ENCODE measurements around the gene ARHGEF4. TPM values are rescaled to one million over a fixed set of nuclear protein-coding genes. Genes with fewer than 3 reads are reported as not detected.

The ARHGEF4 gene
- total and polyA plus RNA-seq, 2 experiments from 2014 or later: 4.6 to 16.6 TPM

GRCh38 chr2:131048641-131049040 is 211.9 kb downstream of the ARHGEF4 start (continued):
- TF ChIP-seq REST (IDR thresholded peaks at IDR 0.05; ENCODE audit: unreplicated experiment): no peak
- TF ChIP-seq JUNB (IDR thresholded peaks at IDR 0.05; ENCODE audit: unreplicated experiment): no peak
- TF ChIP-seq, protein P1, sequence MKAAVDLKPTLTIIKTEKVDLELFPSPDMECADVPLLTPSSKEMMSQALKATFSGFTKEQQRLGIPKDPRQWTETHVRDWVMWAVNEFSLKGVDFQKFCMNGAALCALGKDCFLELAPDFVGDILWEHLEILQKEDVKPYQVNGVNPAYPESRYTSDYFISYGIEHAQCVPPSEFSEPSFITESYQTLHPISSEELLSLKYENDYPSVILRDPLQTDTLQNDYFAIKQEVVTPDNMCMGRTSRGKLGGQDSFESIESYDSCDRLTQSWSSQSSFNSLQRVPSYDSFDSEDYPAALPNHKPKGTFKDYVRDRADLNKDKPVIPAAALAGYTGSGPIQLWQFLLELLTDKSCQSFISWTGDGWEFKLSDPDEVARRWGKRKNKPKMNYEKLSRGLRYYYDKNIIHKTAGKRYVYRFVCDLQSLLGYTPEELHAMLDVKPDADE (IDR thresholded peaks at IDR 0.05): no peak
- no peak for TF ChIP-seq NANOG (IDR thresholded peaks at IDR 0.05; ENCODE audit: borderline replicate concordance)
- no peak for TF ChIP-seq POLR2AphosphoS5 (IDR thresholded peaks at IDR 0.05; ENCODE audit: low read depth)
- TF ChIP-seq EZH2phosphoT487 (IDR thresholded peaks at IDR 0.05; ENCODE audit: unreplicated experiment): no peak
- no peak for TF ChIP-seq ZNF114 (CRISPR knock-in tag; IDR thresholded peaks at IDR 0.05)

- no peak for TF ChIP-seq ZNF331 (CRISPR knock-in tag; IDR thresholded peaks at IDR 0.05; ENCODE audit: low read depth)
- no peak for TF ChIP-seq POLR2AphosphoS5 (IDR thresholded peaks at IDR 0.05; ENCODE audit: low read depth)
- no peak for TF ChIP-seq STAT1 (IDR thresholded peaks at IDR 0.05; ENCODE audit: unreplicated experiment)
- no peak for TF ChIP-seq EZH2phosphoT487 (IDR thresholded peaks at IDR 0.05; ENCODE audit: unreplicated experiment)
- no peak for TF ChIP-seq EZH2 (IDR thresholded peaks at IDR 0.05; ENCODE audit: low read depth, unreplicated experiment)
- TF ChIP-seq, protein P1 (IDR thresholded peaks at IDR 0.05): no peak
- no peak for TF ChIP-seq CREB1 (CRISPR knock-in tag; IDR thresholded peaks at IDR 0.05; ENCODE audit: low read depth)
- TF ChIP-seq JUNB (IDR thresholded peaks at IDR 0.05; ENCODE audit: unreplicated experiment): no peak
- no peak for TF ChIP-seq NANOG (IDR thresholded peaks at IDR 0.05; ENCODE audit: borderline replicate concordance)
- TF ChIP-seq ZNF114 (CRISPR knock-in tag; IDR thresholded peaks at IDR 0.05): no peak
- TF ChIP-seq CTCF (conservative IDR thresholded peaks at IDR 0.05; ENCODE audit: low read depth in 2 of 2): no peak
- Mint-ChIP-seq H3K27me3 (ENCODE audit: insufficient read depth, low read depth, poor library complexity) (peaks cover 3% of the 10 kb centered on the region), H3K36me3 (ENCODE audit: low read depth) (peaks cover 64% of the 10 kb centered on the region), H3K27ac (no peak overlapping the region), H3K4me3 (no peak overlapping the region), H3K9me3 (no peaks in the 10 kb centered on the region), H3K4me1 (peaks cover under 1% of the 10 kb centered on the region; the same call in 1 of the 3 replicates)
- no peak for DNase-seq (ENCODE audit: low spot score)
- H3F3A ChIP-seq (replicated peaks; ENCODE audit: low read depth): no peaks in the 10 kb centered on the region
- no peaks in the 10 kb centered on the region for H3K4me1 ChIP-seq (ENCODE audit: insufficient read depth)
- no peak for ATAC-seq
- no peak overlapping the region for H3K4me2 ChIP-seq
- H2AFZ ChIP-seq: no peak overlapping the region
- peaks cover 26% of the 10 kb centered on the region for H3K79me2 ChIP-seq (replicated peaks; ENCODE audit: insufficient read depth)
- no peaks in the 10 kb centered on the region for H3K9me2 ChIP-seq (ENCODE audit: insufficient read depth)
- peaks cover 21% of the 10 kb centered on the region for H3K36me3 ChIP-seq (ENCODE audit: insufficient read depth)
- no peaks in the 10 kb centered on the region for H3K27me3 ChIP-seq (ENCODE audit: insufficient read depth)
- no peak overlapping the region for H3K4me3 ChIP-seq
- no peak overlapping the region for H3K27ac ChIP-seq (ENCODE audit: low read depth)
- peaks cover 47% of the 10 kb centered on the region for H4K20me1 ChIP-seq (replicated peaks; ENCODE audit: insufficient read depth)
Measured at GRCh38 chr2:131049150-131049718, 212.5 kb downstream of the ARHGEF4 start.

Data from GM23338 (cell line).